Astrocyte (in vitro differentiated cells and primary cell): Measurements from ENCODE around the gene RPRM. TPM values are rescaled to one million over a fixed set of nuclear protein-coding genes. Genes with fewer than 3 reads are reported as not detected.
"Not testable (repeated sequence)": the region's sequence is repeated elsewhere in the genome, so short reads cannot be mapped to it uniquely, and the experiment has no call there.

ENCODE experiments used
- DNase-seq: peaks from one replicate; pipeline ENCODE4 v3.0.0-alpha.2; 2010; ENCODE audit warnings: low read depth
- FAIRE-seq: peaks from 2 replicates; lab custom pipeline; 2011; peaks lifted over from hg19 to GRCh38; lab: Jason Lieb, UNC
- H2AFZ ChIP-seq: 2 replicates; pipeline ENCODE4 v1.6.0; 2012; ENCODE audit warnings: low read depth, low read length, inconsistent platforms
- H3K27ac ChIP-seq: 2 replicates; pipeline ENCODE4 v1.5.1; 2011; ENCODE audit warnings: low read depth, low read length, inconsistent platforms
- H3K27me3 ChIP-seq: 2 replicates; pipeline ENCODE4 v1.6.0; 2011; ENCODE audit warnings: low read length, inconsistent platforms; ENCODE audit not compliant: insufficient read depth
- H3K36me3 ChIP-seq: 2 replicates; pipeline ENCODE4 v1.5.1; 2011; ENCODE audit warnings: low read length, inconsistent platforms; ENCODE audit not compliant: insufficient read depth
- H3K4me1 ChIP-seq: 2 replicates; pipeline ENCODE4 v1.5.1; 2011; ENCODE audit warnings: low read length, inconsistent platforms; ENCODE audit not compliant: insufficient read depth
- H3K4me2 ChIP-seq: 2 replicates; pipeline ENCODE4 v1.6.0; 2012; ENCODE audit warnings: low read length, inconsistent platforms
- H3K4me3 ChIP-seq: 2 replicates; pipeline ENCODE4 v1.5.1; 2011; ENCODE audit warnings: low read depth, mild to moderate bottlenecking, low read length, inconsistent platforms; ENCODE audit not compliant: insufficient read depth
- H3K79me2 ChIP-seq: 2 replicates; pipeline ENCODE4 v1.6.0; 2012; ENCODE audit warnings: mild to moderate bottlenecking, low read length, inconsistent platforms; ENCODE audit not compliant: insufficient read depth
- H3K9ac ChIP-seq: 2 replicates; pipeline ENCODE4 v1.6.0; 2012; ENCODE audit warnings: mild to moderate bottlenecking, low read length, inconsistent platforms
- H3K9me3 ChIP-seq: 2 replicates; pipeline ENCODE4 v1.5.1; 2012; ENCODE audit warnings: low read depth, mild to moderate bottlenecking, low read length, inconsistent platforms; ENCODE audit not compliant: insufficient read depth
- H4K20me1 ChIP-seq: 2 replicates; pipeline ENCODE4 v1.6.0; 2012; ENCODE audit warnings: low read length, inconsistent platforms; ENCODE audit not compliant: insufficient read depth
- H3K27ac Mint-ChIP-seq: one replicate; pipeline ENCODE4 v1.8.0; 2021; ENCODE audit warnings: mild to moderate bottlenecking, mixed read lengths; ENCODE audit not compliant: unreplicated experiment
- H3K27me3 Mint-ChIP-seq: one replicate; pipeline ENCODE4 v1.8.0; 2021; ENCODE audit warnings: low read depth, mixed read lengths; ENCODE audit not compliant: unreplicated experiment
- H3K36me3 Mint-ChIP-seq: one replicate; pipeline ENCODE4 v1.8.0; 2021; ENCODE audit warnings: low read depth, mixed read lengths; ENCODE audit not compliant: unreplicated experiment
- H3K4me1 Mint-ChIP-seq: one replicate; pipeline ENCODE4 v1.8.0; 2021; ENCODE audit warnings: low read depth, mixed read lengths; ENCODE audit not compliant: unreplicated experiment
- H3K4me3 Mint-ChIP-seq: one replicate; pipeline ENCODE4 v1.8.0; 2021; ENCODE audit warnings: mild to moderate bottlenecking, moderate library complexity, mixed read lengths; ENCODE audit not compliant: unreplicated experiment
- H3K9me3 Mint-ChIP-seq: one replicate; pipeline ENCODE4 v1.8.0; 2021; ENCODE audit warnings: mild to moderate bottlenecking, mixed read lengths; ENCODE audit not compliant: unreplicated experiment
- EZH2 ChIP-seq: IDR thresholded peaks from 2 replicates; pipeline ENCODE4 v1.6.1; 2012; ENCODE audit warnings: mild to moderate bottlenecking, low read length, inconsistent platforms; ENCODE audit not compliant: insufficient read depth
- total RNA-seq: library from RNA; stranded (reverse); gene quantifications from 2 replicates; pipeline ENCODE4 v1.2.1, GENCODE V29; 2021
- TF ChIP-seq, protein P1 (sequence below): IDR thresholded peaks from 2 replicates; pipeline ENCODE4 v1.5.1; 2011; ENCODE audit warnings: low read depth, mild to moderate bottlenecking, inconsistent platforms, low read length, moderate library complexity; ENCODE audit not compliant: insufficient read depth

The RPRM gene
- total RNA-seq, 1 donor from 2014 or later = 0.86 TPM

DNA sequence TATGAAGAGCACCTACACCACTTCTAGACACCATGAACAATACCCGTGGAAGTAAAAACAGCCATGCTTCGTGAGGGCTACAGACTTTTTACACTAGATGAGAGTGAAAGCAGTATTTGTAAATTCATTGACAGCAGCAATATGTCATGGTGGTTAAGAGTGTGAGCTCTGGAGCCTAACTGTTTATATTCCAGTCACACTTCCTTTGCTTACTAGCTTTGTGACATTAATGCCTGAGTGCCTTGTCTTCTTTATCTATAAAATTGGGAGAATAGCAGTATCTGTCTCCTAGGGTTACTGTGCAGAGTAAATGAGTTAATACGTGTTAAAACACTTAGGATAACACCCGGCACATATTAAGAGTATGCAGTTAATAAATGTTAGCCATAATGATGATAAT lies 33.8 kb upstream of the RPRM start:
- Histone ChIP-seq H3K4me3 (no peak overlapping the region), H2AFZ (no peak overlapping the region), H3K9me3 (no peaks in the 10 kb centered on the region), H3K27me3 (no peaks in the 10 kb centered on the region), H3K79me2 (no peaks in the 10 kb centered on the region), H3K9ac (no peak overlapping the region), H3K36me3 (no peaks in the 10 kb centered on the region), H3K27ac (no peak overlapping the region), H4K20me1 (no peaks in the 10 kb centered on the region), H3K4me1 (no peaks in the 10 kb centered on the region), H3K4me2 (no peak overlapping the region)
- H3K4me3 Mint-ChIP-seq = no peak overlapping the region
- no peaks in the 10 kb centered on the region for H3K36me3 Mint-ChIP-seq
- DNase-seq = no peak
- TF ChIP-seq, protein P1, sequence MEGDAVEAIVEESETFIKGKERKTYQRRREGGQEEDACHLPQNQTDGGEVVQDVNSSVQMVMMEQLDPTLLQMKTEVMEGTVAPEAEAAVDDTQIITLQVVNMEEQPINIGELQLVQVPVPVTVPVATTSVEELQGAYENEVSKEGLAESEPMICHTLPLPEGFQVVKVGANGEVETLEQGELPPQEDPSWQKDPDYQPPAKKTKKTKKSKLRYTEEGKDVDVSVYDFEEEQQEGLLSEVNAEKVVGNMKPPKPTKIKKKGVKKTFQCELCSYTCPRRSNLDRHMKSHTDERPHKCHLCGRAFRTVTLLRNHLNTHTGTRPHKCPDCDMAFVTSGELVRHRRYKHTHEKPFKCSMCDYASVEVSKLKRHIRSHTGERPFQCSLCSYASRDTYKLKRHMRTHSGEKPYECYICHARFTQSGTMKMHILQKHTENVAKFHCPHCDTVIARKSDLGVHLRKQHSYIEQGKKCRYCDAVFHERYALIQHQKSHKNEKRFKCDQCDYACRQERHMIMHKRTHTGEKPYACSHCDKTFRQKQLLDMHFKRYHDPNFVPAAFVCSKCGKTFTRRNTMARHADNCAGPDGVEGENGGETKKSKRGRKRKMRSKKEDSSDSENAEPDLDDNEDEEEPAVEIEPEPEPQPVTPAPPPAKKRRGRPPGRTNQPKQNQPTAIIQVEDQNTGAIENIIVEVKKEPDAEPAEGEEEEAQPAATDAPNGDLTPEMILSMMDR = no peak
- TF ChIP-seq EZH2 = no peak
- no peak for FAIRE-seq
- H3K27me3 Mint-ChIP-seq = no peaks in the 10 kb centered on the region
- H3K9me3 Mint-ChIP-seq = no peaks in the 10 kb centered on the region
- no peak overlapping the region for H3K27ac Mint-ChIP-seq
- no peaks in the 10 kb centered on the region for H3K4me1 Mint-ChIP-seq

DNA sequence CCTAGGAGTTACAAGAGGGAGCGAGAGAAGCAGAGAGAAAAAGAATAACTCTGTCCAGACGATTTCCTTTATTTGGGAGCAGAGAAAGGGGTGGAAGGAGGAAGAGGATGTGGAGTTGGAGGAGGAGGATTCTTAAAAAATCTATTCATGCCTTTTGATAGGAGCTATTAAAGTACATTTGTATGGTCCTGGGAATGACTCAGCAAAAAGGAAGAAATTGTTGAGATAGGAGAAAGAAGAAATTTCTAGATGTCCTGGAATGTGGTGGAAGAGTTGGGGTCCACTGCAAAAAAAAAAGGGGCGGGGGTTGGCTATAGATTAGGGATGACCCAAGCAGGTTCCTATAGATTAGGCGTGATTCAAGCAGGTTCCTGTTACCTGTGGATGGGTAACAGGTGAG lies 32.4 kb upstream of the RPRM start:
- H3K27ac ChIP-seq = no peak overlapping the region
- Mint-ChIP-seq H3K36me3 (no peaks in the 10 kb centered on the region), H3K9me3 (peaks cover 9% of the 10 kb centered on the region), H3K4me1 (no peaks in the 10 kb centered on the region), H3K27ac (no peak overlapping the region), H3K4me3 (no peak overlapping the region), H3K27me3 (no peaks in the 10 kb centered on the region)
- no peaks in the 10 kb centered on the region for H3K27me3 ChIP-seq
- no peaks in the 10 kb centered on the region for H3K4me1 ChIP-seq
- no peak overlapping the region for H2AFZ ChIP-seq
- no peak overlapping the region for H3K9ac ChIP-seq
- no peak overlapping the region for H3K4me3 ChIP-seq
- no peaks in the 10 kb centered on the region for H3K36me3 ChIP-seq
- H4K20me1 ChIP-seq = no peaks in the 10 kb centered on the region
- DNase-seq (no peak), FAIRE-seq (no peak)
- no peaks in the 10 kb centered on the region for H3K79me2 ChIP-seq
- no peak for TF ChIP-seq EZH2
- TF ChIP-seq, protein P1 = no peak
- H3K9me3 ChIP-seq = no peaks in the 10 kb centered on the region
- no peak overlapping the region for H3K4me2 ChIP-seq

DNA sequence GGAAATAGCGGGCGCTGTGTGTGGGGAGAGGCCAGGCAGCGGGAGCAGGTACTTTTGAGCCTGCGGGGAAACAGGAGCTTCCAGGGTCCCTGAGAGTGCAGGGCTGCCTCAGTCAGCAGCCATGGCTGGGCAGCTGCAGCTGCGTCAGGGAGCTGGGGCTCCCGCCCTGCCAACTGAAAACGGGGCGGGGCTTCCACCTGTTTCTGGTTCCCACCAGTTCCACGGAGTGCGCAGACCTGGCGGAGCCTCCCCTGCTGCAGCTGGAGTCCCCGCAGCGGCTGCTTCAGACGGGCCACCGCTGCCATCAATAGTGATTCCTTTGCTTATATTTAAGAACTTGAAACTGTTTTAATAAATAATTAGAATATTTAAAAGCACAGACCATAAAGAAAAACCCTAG lies 30.6 kb upstream of the RPRM start:
- no peaks in the 10 kb centered on the region for H4K20me1 ChIP-seq
- H3K27me3 ChIP-seq = no peaks in the 10 kb centered on the region
- Mint-ChIP-seq H3K4me3 (no peak overlapping the region), H3K27me3 (no peaks in the 10 kb centered on the region), H3K4me1 (no peaks in the 10 kb centered on the region), H3K27ac (no peak overlapping the region), H3K36me3 (no peaks in the 10 kb centered on the region), H3K9me3 (peaks cover 9% of the 10 kb centered on the region)
- no peaks in the 10 kb centered on the region for H3K36me3 ChIP-seq
- no peaks in the 10 kb centered on the region for H3K79me2 ChIP-seq
- no peak overlapping the region for H2AFZ ChIP-seq
- H3K9me3 ChIP-seq = no peaks in the 10 kb centered on the region
- TF ChIP-seq EZH2 = no peak
- TF ChIP-seq, protein P1 = no peak
- no peak overlapping the region for H3K9ac ChIP-seq
- no peak overlapping the region for H3K4me3 ChIP-seq
- DNase-seq = no peak
- no peak overlapping the region for H3K4me2 ChIP-seq
- no peaks in the 10 kb centered on the region for H3K4me1 ChIP-seq
- FAIRE-seq = no peak
- H3K27ac ChIP-seq = no peak overlapping the region

DNA sequence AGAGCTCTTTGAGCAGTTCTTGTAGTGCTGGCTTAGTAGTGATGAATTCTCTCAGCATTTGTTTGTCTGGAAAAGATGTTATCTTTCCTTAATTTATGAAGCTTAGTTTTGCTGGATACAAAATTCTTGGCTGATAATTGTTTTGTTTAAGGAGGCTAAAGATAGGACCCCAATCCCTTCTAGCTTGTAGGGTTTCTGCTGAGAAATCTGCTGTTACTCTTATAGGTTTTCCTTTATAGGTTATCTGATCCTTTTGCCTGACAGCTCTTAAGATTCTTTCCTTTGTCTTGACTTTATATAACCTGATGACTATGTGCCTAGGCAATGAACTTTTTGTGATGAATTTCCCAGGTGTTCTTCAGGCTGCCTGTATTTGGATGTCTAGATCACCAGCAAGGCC lies 27.9 kb upstream of the RPRM start:
- H3K4me3 ChIP-seq, H3K9me3 Mint-ChIP-seq, H3K27me3 ChIP-seq, FAIRE-seq, H3K36me3 ChIP-seq, H3K27ac Mint-ChIP-seq, H3K9me3 ChIP-seq, H3K4me1 Mint-ChIP-seq, H3K4me2 ChIP-seq, H3K79me2 ChIP-seq, H3K36me3 Mint-ChIP-seq, H3K27me3 Mint-ChIP-seq, H4K20me1 ChIP-seq, H3K27ac ChIP-seq, H3K4me3 Mint-ChIP-seq, DNase-seq, H3K4me1 ChIP-seq, H3K9ac ChIP-seq, H2AFZ ChIP-seq: not testable (repeated sequence)
